ENCODE results near the gene MLLT11. TPM values are rescaled to one million over a fixed set of nuclear protein-coding genes. Genes with fewer than 3 reads are reported as not detected.

Gene MLLT11
- total RNA-seq, 1 experiment from 2014 or later: 1.5 TPM

GRCh38 chr1:151113877-151114276, 53.7 kb downstream of the MLLT11 start:
- CTCF ChIA-PET: interaction anchor here (0.7 kb wide), 1 partner anchor 627 kb away, joined by 3 read pairs; no protein-coding TSS in a partner anchor
- intact Hi-C loops (cut with micrococcal nuclease; ENCODE audit: unreplicated experiment): no loop called here
- no peak overlapping the region for H3K27ac Mint-ChIP-seq (ENCODE audit: unreplicated experiment)

More at GRCh38 chr1:151113877-151114276, 53.7 kb downstream of the MLLT11 start:
- no TSS peak for BruUV-seq (replicated peaks)
- H3K9me3 Mint-ChIP-seq (ENCODE audit: low read depth, unreplicated experiment): no peaks in the 10 kb centered on the region
- DNase-seq: no peak
- peaks cover 3% of the 10 kb centered on the region for H3K36me3 Mint-ChIP-seq (ENCODE audit: insufficient read depth, unreplicated experiment)
- no peaks in the 10 kb centered on the region for H3K27me3 Mint-ChIP-seq (ENCODE audit: unreplicated experiment)
- no peak for TF ChIP-seq CTCF (IDR thresholded peaks at IDR 0.05; ENCODE audit: unreplicated experiment)
- no peak overlapping the region for H3K4me3 Mint-ChIP-seq (ENCODE audit: low read depth, unreplicated experiment)
- no peaks in the 10 kb centered on the region for H3K4me1 Mint-ChIP-seq (ENCODE audit: low read depth, unreplicated experiment)

Other genes starting within 250 kb of the MLLT11 start
- gene ARNT, start 183.8 kb upstream of the MLLT11 start, total RNA-seq (2022): 27.9 and 31.1 TPM in 2 replicates
- not detected in 2 replicates for gene CTXND2, start 173.3 kb upstream of the MLLT11 start, total RNA-seq (2022)
- gene SETDB1, start 134.0 kb upstream of the MLLT11 start, total RNA-seq (2022): 64.9 and 70.6 TPM in 2 replicates
- gene CERS2, start 85.6 kb upstream of the MLLT11 start, total RNA-seq (2022): 214 and 226 TPM in 2 replicates
- gene ANXA9, start 78.1 kb upstream of the MLLT11 start, total RNA-seq (2022): 15.4 and 20.1 TPM in 2 replicates
- 17.2 and 17.6 TPM in 2 replicates for gene MINDY1, start 53.5 kb upstream of the MLLT11 start, total RNA-seq (2022)
- 15.9 and 16.0 TPM in 2 replicates for gene PRUNE1, start 51.9 kb upstream of the MLLT11 start, total RNA-seq (2022)
- 1.2 and 2.4 TPM in 2 replicates for gene BNIPL, start 23.8 kb upstream of the MLLT11 start, total RNA-seq (2022)
- 8.5 and 9.5 TPM in 2 replicates for gene C1orf56, start 12.6 kb upstream of the MLLT11 start, total RNA-seq (2022)
- gene CDC42SE1, start 775 bp upstream of the MLLT11 start, total RNA-seq (2022): 103 and 110 TPM in 2 replicates
- 10.9 and 13.6 TPM in 2 replicates for gene GABPB2, start 10.4 kb downstream of the MLLT11 start, total RNA-seq (2022)
- gene SEMA6C, start 86.2 kb downstream of the MLLT11 start, total RNA-seq (2022): 2.2 and 2.5 TPM in 2 replicates
- not detected in 2 replicates for gene TNFAIP8L2, start 96.3 kb downstream of the MLLT11 start, total RNA-seq (2022)
- gene LYSMD1, start 105.5 kb downstream of the MLLT11 start, total RNA-seq (2022): 7.6 and 9.7 TPM in 2 replicates
- gene SCNM1, start 105.7 kb downstream of the MLLT11 start, total RNA-seq (2022): 47.3 and 49.8 TPM in 2 replicates
- gene TMOD4, start 115.6 kb downstream of the MLLT11 start, total RNA-seq (2022): 1.6 and 2.1 TPM in 2 replicates
- 91.4 and 111 TPM in 2 replicates for gene VPS72, start 129.8 kb downstream of the MLLT11 start, total RNA-seq (2022)
- gene PIP5K1A, start 138.2 kb downstream of the MLLT11 start, total RNA-seq (2022): 86.6 and 96.2 TPM in 2 replicates
- gene PSMD4, start 194.3 kb downstream of the MLLT11 start, total RNA-seq (2022): 302 and 325 TPM in 2 replicates
- 42.9 and 43.4 TPM in 2 replicates for gene ZNF687, start 221.9 kb downstream of the MLLT11 start, total RNA-seq (2022)